Measurements from ENCODE around the gene ADGRE3.
"Not testable (repeated sequence)": the region's sequence is repeated elsewhere in the genome, so short reads cannot be mapped to it uniquely, and the experiment has no call there.

The ADGRE3 gene

GRCh38 chr19:14611051-14611450 lies 63.6 kb downstream of the ADGRE3 start:
- Mint-ChIP-seq H3K27me3 (ENCODE audit: low read depth) (peaks cover 16% of the 10 kb centered on the region), H3K4me3 (no peak overlapping the region), H3K27ac (no peak overlapping the region), H3K4me1 (no peaks in the 10 kb centered on the region), H3K9me3 (peaks cover 11% of the 10 kb centered on the region), H3K36me3 (ENCODE audit: low read depth) (no peaks in the 10 kb centered on the region)
- TF ChIP-seq, protein P1, sequence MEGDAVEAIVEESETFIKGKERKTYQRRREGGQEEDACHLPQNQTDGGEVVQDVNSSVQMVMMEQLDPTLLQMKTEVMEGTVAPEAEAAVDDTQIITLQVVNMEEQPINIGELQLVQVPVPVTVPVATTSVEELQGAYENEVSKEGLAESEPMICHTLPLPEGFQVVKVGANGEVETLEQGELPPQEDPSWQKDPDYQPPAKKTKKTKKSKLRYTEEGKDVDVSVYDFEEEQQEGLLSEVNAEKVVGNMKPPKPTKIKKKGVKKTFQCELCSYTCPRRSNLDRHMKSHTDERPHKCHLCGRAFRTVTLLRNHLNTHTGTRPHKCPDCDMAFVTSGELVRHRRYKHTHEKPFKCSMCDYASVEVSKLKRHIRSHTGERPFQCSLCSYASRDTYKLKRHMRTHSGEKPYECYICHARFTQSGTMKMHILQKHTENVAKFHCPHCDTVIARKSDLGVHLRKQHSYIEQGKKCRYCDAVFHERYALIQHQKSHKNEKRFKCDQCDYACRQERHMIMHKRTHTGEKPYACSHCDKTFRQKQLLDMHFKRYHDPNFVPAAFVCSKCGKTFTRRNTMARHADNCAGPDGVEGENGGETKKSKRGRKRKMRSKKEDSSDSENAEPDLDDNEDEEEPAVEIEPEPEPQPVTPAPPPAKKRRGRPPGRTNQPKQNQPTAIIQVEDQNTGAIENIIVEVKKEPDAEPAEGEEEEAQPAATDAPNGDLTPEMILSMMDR (IDR thresholded peaks at IDR 0.05; ENCODE audit: unreplicated experiment in 3 of 3): no peak

DNA sequence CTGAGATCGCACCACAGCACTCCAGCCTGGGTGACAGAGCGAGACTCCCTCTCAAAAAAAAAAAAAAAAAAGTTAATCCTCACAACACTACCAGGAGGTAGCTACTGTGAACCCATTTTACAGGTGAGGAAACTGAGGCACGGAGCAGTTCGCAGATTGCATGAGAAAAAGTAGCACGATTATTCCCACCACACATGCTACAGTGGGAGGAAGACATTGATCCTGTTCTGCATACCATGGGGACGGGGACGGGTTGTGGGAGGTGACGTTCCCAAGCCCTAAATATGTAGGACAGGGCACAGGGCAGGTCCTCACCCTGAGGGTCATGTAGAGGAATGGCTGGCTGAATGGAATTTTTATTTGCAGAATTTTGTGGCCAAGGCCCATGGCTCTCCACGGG lies 68.0 kb downstream of the ADGRE3 start:
- Mint-ChIP-seq H3K9me3 (peaks cover 6% of the 10 kb centered on the region), H3K27me3 (ENCODE audit: low read depth) (peaks cover 14% of the 10 kb centered on the region), H3K36me3 (ENCODE audit: low read depth) (no peaks in the 10 kb centered on the region), H3K4me1 (no peaks in the 10 kb centered on the region), H3K27ac (no peak overlapping the region), H3K4me3 (no peak overlapping the region)
- TF ChIP-seq, protein P1 (IDR thresholded peaks at IDR 0.05; ENCODE audit: unreplicated experiment in 3 of 3): no peak

DNA sequence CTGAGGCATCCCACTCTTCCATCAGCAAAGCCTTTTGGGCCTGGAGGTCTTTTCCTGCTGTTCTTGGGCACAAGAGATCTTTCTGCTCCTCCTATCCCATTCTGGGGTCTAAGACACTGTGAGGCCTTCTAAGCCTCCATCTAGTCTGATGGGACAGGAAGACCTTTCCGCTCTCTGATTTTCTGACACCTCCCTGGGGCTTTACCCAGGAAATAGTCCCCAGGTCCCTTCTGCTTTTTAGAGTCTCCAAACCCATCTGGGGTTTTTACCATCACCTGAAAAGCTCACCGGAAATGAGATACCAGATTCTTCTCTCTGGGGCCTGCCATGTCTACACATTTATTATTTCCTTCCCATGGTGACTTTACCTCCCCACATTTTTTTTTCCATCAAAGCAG lies 70.7 kb downstream of the ADGRE3 start:
- Mint-ChIP-seq H3K9me3 (no peaks in the 10 kb centered on the region), H3K27me3 (ENCODE audit: low read depth) (peaks cover 7% of the 10 kb centered on the region), H3K36me3 (ENCODE audit: low read depth) (no peaks in the 10 kb centered on the region), H3K4me1 (no peaks in the 10 kb centered on the region), H3K4me3 (no peak overlapping the region), H3K27ac (no peak overlapping the region)
- TF ChIP-seq, protein P1 (IDR thresholded peaks at IDR 0.05; ENCODE audit: unreplicated experiment in 3 of 3): no peak

- Mint-ChIP-seq H3K4me3 (no peak overlapping the region), H3K27ac (no peak overlapping the region), H3K27me3 (ENCODE audit: low read depth) (peaks cover 4% of the 10 kb centered on the region), H3K4me1 (no peaks in the 10 kb centered on the region), H3K36me3 (ENCODE audit: low read depth) (no peaks in the 10 kb centered on the region), H3K9me3 (peaks cover 11% of the 10 kb centered on the region)
- TF ChIP-seq, protein P1 (IDR thresholded peaks at IDR 0.05; ENCODE audit: unreplicated experiment in 3 of 3): no peak
Measured at GRCh38 chr19:14599548-14600147, 75.0 kb downstream of the ADGRE3 start.

GRCh38 chr19:14595558-14595957 lies 79.1 kb downstream of the ADGRE3 start:
- no peaks in the 10 kb centered on the region for H3K4me1 Mint-ChIP-seq
- H3K27ac Mint-ChIP-seq: no peak overlapping the region
- H3K4me3 Mint-ChIP-seq: no peak overlapping the region
- H3K9me3 Mint-ChIP-seq: peaks cover 11% of the 10 kb centered on the region
- H3K36me3 Mint-ChIP-seq (ENCODE audit: low read depth): no peaks in the 10 kb centered on the region
- TF ChIP-seq, protein P1 (IDR thresholded peaks at IDR 0.05; ENCODE audit: unreplicated experiment in 3 of 3): no peak
- H3K27me3 Mint-ChIP-seq (ENCODE audit: low read depth): peaks cover 4% of the 10 kb centered on the region

DNA sequence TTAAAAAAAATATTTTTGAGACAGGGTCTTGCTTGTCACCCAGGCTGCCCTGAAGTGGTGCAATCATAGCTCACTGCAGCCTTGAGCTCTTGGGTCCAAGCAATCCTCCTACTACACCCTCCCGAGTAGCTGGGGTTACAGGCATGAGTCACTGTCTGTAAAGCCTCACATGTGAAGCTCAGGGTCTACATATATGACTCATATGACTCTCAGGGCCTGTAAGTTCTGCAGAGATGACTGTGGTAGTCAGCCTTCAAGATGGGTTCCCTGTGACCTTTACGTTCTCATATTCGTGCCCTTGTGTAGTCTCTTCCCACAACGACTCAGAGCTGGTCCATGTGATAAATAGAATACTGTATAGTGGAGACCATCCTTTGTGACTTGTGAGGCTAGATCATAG lies 85.2 kb downstream of the ADGRE3 start:
- H3K4me3 Mint-ChIP-seq; H3K36me3 Mint-ChIP-seq (ENCODE audit: low read depth); H3K27ac Mint-ChIP-seq; H3K9me3 Mint-ChIP-seq; H3K4me1 Mint-ChIP-seq: not testable (repeated sequence)
- H3K27me3 Mint-ChIP-seq (ENCODE audit: low read depth): peaks cover 16% of the 10 kb centered on the region

GRCh38 chr19:14585187-14585586 lies 89.5 kb downstream of the ADGRE3 start:
- not testable (repeated sequence) for H3K9me3 Mint-ChIP-seq; H3K27ac Mint-ChIP-seq; H3K4me3 Mint-ChIP-seq; H3K4me1 Mint-ChIP-seq; H3K36me3 Mint-ChIP-seq (ENCODE audit: low read depth)
- peaks cover 23% of the 10 kb centered on the region for H3K27me3 Mint-ChIP-seq (ENCODE audit: low read depth)

DNA sequence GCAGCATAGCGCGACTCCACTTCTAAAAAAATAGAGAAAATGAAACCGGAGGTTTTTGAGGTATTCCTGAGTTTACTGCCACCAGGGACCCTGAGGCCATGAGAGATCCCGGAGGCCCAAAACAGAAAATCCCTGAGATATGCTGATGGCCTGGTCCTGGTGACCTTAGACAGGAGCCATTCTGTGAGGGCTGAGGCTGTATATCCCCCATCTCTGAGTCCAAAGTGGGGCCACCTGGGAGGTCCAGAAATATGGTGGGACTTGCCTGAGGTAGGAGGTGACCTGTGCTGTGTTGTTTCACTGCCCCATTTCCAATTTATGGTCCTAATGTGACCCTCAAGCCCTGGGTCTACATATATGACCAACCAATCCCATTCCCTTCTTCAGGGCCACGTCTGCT lies 90.3 kb downstream of the ADGRE3 start:
- H3K9me3 Mint-ChIP-seq; H3K4me3 Mint-ChIP-seq; H3K4me1 Mint-ChIP-seq; H3K36me3 Mint-ChIP-seq (ENCODE audit: low read depth); H3K27ac Mint-ChIP-seq: not testable (repeated sequence)
- H3K27me3 Mint-ChIP-seq (ENCODE audit: low read depth): peaks cover 23% of the 10 kb centered on the region
